ENCODE measurements around the gene AKAP6.

The AKAP6 gene

GRCh38 chr14:32656601-32657000 is 327.5 kb downstream of the AKAP6 start:
- TF ChIP-seq CTCF (IDR thresholded peaks at IDR 0.05), result no peak

GRCh38 chr14:32657081-32657480 is 328.0 kb downstream of the AKAP6 start:
- no peak for TF ChIP-seq CTCF (IDR thresholded peaks at IDR 0.05)

- no peak for TF ChIP-seq CTCF (IDR thresholded peaks at IDR 0.05)
Measured at GRCh38 chr14:32661216-32661615, 332.1 kb downstream of the AKAP6 start.

GRCh38 chr14:32662211-32662610 is 333.1 kb downstream of the AKAP6 start:
- TF ChIP-seq CTCF (IDR thresholded peaks at IDR 0.05), result no peak

GRCh38 chr14:32666308-32666707 is 337.2 kb downstream of the AKAP6 start:
- no peak for TF ChIP-seq CTCF (IDR thresholded peaks at IDR 0.05)

GRCh38 chr14:32667287-32667686 is 338.2 kb downstream of the AKAP6 start:
- TF ChIP-seq CTCF (IDR thresholded peaks at IDR 0.05), result no peak

GRCh38 chr14:32667791-32668190 is 338.7 kb downstream of the AKAP6 start:
- TF ChIP-seq CTCF (IDR thresholded peaks at IDR 0.05), result no peak

GRCh38 chr14:32669391-32669790 is 340.3 kb downstream of the AKAP6 start:
- no peak for TF ChIP-seq CTCF (IDR thresholded peaks at IDR 0.05)
